HG03139 (cell line): ENCODE data around the gene HYAL1.
"Not testable (repeated sequence)": the region's sequence is repeated elsewhere in the genome, so short reads cannot be mapped to it uniquely, and the experiment has no call there.

Source experiments
- ATAC-seq: cut with Tn5 transposase; IDR thresholded peaks from one replicate; pipeline ENCODE4 v1.9.1; 2021; ENCODE audit not compliant: unreplicated experiment

The HYAL1 gene

GRCh38 chr3:50319894-50320625 lies 16.7 kb upstream of the HYAL1 start:
- no peak for ATAC-seq

- ATAC-seq = no peak
These were observed 16.0 kb upstream of the HYAL1 start for GRCh38 chr3:50319181-50319893.

GRCh38 chr3:50318615-50319014 lies 15.2 kb upstream of the HYAL1 start:
- ATAC-seq = no peak

GRCh38 chr3:50318163-50318562 lies 14.8 kb upstream of the HYAL1 start:
- ATAC-seq = no peak

- ATAC-seq = no peak
These were observed 13.9 kb upstream of the HYAL1 start for GRCh38 chr3:50317300-50317699.

- no peak for ATAC-seq
These were observed 13.4 kb upstream of the HYAL1 start for GRCh38 chr3:50316657-50317242.

GRCh38 chr3:50314816-50315215 lies 11.4 kb upstream of the HYAL1 start:
- no peak for ATAC-seq

- ATAC-seq = no peak
These were observed 11.0 kb upstream of the HYAL1 start for GRCh38 chr3:50314342-50314741.

GRCh38 chr3:50312041-50312440 lies 8.7 kb upstream of the HYAL1 start:
- not testable (repeated sequence) for ATAC-seq

GRCh38 chr3:50304601-50305000 lies 1.2 kb upstream of the HYAL1 start:
- no peak for ATAC-seq

GRCh38 chr3:50302095-50303012 lies 1.0 kb downstream of the HYAL1 start:
- ATAC-seq = no peak

- ATAC-seq = no peak
These were observed 2.6 kb downstream of the HYAL1 start for GRCh38 chr3:50300681-50301254.

- ATAC-seq = no peak
These were observed 3.3 kb downstream of the HYAL1 start for GRCh38 chr3:50299929-50300680.

- no peak for ATAC-seq
These were observed 3.8 kb downstream of the HYAL1 start for GRCh38 chr3:50299638-50299928.

GRCh38 chr3:50298836-50299637 lies 4.3 kb downstream of the HYAL1 start, which contains the start of the genes HYAL3 and NAA80:
Gene HYAL3, minus strand, starts transcription at chr3:50299405. Its CDS starts 3,803 bp downstream, at chr3:50295602.
Gene NAA80, minus strand, starts transcription at chr3:50299405. Its CDS starts 1,942 bp downstream, at chr3:50297463.
- peak; percentile 80 for ATAC-seq

- ATAC-seq = no peak
These were observed 5.3 kb downstream of the HYAL1 start for GRCh38 chr3:50297896-50298725.

- no peak for ATAC-seq
These were observed 6.0 kb downstream of the HYAL1 start for GRCh38 chr3:50297384-50297775.

GRCh38 chr3:50296721-50297383 lies 6.5 kb downstream of the HYAL1 start:
- ATAC-seq = no peak
